Effector CD8-positive, alpha-beta T cell (primary cell): ENCODE measurements around the gene RFC5.
"Not testable (repeated sequence)": the region's sequence is repeated elsewhere in the genome, so short reads cannot be mapped to it uniquely, and the experiment has no call there.

Source experiments
- DNase-seq: peaks from one replicate; lab custom pipeline; 2025; lab: John Stamatoyannopoulos, UW

The RFC5 gene

DNA sequence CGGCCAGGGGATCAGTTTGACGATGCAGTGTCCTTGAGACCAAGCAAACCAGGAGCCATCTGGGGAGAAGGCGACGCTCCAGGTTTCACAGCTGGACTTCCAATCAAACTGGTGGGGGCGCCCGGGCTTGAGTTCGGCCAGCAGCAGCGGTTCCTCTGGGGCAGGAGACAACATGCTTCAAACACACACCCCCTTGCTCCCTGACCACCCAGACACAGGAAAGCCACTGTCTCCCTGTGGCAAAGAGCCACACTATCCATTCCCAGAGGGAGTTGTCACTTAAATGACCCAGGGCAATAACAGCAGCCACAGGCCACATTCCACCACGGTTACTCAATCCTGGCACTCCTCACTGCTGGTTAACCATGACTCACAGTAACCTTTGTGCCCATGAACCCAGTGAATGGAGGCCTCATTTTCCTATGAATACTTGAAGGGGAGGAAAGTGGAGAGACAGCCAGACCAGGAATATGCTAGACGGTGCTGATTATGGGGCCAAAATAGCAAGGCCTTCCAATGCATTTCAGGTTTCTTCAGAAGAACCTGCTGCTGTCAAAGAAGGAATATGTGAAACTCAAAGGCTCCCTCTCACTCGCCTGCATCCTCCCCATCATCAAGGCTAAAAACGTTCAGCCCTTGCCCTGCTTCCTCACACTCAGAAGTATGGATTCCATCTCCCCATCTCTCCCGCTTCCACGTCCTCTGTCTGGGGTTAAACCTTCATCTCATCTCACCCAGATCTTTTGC lies 36.0 kb downstream of the RFC5 start:
- no peak for DNase-seq

DNA sequence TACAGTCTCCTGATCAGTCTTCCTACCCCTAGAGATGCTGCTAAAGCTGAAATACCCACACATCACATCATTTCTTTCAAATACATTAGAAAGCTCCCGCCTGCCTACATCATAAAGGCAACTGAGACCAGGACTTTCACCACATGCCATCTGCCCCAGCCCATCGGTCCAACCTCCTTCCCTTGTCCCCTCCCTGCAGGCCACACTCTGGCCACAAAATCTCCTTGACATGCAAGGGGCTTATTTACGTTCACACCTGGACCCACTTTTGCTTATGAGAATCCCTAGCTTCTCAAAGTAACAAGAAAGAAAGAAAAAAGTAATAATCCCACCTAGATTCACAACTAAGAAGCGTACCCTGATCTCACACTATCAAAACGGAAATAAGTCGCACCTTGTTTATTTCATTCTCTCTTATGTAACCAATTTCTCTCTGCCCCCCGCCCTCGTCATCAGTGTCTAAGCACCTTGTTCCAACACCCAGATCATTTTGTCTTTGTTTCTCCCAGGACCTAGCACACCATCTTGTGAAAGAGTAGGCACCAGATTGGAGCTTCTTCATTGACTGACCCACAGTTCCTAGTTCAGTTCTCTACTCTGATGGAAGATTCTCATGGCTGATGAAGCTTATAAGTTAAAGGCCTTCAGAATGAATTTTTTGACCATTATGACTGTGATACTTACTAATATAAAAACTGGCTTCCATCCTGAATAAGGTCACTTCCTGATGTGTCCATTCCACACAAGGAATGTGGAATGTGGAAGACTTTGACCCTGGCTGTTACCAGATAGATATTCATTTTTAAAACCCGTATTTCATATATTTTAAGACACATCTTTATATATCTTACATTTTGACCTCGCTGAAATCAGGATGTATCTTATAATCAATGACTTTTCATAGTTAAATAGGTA lies 36.8 kb downstream of the RFC5 start:
- no peak for DNase-seq

DNA sequence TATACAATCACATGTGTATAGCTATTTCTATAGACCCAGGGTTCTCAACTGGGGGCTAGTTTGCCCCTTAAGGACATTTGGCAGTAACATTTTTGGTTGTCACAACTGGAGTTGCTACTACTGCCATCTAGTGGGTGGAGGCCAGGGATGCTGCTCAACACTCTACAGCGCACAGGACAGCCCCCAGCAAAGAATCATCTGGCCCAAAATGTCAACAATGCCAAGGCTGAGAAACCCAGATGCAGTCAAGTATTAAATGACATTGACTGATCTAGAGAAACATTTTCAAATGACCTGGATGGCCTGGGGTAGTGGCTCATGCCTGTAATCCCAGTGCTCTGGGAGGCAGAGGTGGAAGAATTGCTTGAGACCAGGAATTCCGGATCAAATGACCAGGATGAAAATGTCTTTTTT lies 38.6 kb downstream of the RFC5 start:
- DNase-seq = peak; percentile 19

DNA sequence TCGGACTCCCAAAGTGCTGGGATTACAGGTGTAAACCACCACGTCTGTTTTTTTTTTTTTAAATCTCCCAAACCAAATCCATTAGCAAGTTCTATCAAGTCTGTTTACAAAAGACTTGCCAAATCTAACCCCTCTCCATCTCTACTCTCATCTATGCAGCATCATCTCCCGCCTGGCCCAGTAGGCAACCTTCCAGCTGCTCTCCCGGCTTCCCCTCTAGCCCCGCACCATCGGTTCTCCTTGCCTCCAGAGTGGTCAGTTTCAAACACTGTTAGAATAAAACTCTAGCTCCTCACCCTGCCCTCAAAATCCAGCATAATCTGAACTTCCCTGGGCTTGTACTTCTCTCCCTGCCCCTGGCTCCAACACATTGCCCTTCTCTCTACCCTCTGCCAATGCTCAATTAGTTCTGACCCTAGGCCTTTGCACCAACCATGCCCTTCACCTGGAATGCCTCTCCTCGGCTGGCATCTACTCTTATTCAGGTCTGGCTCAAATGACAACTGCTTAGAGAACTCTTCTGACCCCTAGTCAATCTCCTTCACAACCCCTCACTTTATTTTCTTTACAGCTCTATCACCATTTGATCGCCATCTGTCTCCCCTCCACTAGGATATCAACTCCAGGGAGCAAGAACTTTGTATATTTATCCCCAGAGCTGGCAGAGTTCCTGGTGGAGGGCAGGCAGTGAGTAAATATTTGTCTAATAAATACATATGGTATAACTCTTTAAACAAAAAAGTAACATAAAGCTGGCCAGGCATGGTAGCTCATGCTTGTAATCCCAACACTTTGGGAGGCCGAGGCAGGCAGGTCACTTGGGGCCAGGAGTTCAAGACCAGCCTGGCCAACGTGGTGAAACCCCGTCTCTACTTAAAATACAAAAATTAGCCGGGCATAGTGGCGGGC lies 39.6 kb downstream of the RFC5 start:
- no peak for DNase-seq

DNA sequence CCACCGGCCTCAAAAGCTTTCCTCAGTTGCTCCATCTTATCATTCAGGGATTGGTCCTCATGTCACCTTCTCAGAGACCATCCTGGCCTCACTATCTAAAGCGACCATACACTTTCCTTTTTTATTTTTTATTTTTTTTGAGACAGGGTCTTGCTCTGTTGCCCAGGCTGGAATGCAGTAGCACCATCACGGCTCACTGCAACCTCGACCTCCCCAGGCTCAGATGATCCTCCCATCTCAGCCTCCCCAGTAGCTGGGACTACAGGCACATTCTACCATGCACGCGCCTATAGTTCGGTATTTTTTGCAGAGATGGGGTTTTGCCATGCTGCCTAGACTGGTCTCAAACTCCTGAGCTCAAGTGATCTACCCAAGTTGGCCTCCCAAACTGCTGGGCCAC lies 41.7 kb downstream of the RFC5 start:
- DNase-seq = no peak

DNA sequence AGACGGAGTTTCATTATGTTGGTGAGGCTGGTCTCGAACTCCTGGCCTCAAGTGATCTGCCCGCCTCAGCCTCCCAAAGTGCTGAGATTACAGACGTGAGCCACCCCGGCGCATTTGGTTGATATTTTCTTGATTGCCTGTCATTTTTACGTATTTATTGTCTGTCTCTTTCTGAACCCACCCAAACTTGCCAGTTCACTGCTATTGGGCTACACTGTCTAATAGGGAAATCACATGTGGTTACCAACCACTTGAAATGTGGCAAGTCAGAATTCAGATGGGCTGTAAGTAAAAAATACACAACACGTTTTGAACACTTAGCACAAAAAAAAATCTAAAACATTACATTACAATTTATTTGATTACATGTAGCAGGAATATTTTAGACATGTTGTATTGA lies 42.4 kb downstream of the RFC5 start:
- DNase-seq = no peak

DNA sequence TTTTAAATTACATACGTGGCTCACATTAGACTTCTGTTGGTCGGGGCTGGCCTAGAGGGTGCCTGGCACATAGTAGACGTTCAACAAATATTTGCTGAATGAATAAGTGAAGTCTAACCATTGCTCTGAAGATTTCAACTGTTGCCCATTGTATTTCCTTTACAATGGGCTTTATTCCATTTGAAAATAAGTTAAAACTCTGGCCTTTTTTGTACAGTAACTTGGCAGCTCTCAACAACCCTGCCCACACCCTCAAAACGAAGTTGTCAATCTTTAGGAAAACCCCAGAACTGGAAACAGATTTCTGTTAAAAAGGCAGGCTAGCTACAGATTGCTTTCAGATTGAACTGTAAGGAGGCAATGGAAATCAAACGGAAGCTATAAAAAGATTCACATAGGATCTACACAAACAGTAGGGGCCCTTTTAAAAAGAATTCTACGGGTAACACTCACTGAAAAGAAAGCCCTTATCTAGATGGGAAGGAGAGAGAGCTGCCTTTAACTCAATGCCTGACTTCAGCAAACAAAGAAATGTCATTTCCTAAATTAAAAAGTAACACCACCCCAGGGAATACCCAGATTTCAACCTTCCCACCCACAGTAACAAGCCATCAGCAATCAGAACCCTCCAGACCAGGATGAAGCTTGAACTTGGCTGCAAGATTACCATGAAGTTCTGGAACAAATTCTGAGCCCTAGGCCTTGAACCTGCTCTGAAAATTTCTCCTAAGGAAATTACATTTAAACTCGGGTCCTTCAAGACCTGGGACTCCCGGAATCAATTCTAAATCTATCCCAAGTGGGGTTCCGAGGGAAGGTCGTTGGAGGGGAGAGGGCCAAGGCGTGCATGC lies 43.1 kb downstream of the RFC5 start:
- DNase-seq = no peak

DNA sequence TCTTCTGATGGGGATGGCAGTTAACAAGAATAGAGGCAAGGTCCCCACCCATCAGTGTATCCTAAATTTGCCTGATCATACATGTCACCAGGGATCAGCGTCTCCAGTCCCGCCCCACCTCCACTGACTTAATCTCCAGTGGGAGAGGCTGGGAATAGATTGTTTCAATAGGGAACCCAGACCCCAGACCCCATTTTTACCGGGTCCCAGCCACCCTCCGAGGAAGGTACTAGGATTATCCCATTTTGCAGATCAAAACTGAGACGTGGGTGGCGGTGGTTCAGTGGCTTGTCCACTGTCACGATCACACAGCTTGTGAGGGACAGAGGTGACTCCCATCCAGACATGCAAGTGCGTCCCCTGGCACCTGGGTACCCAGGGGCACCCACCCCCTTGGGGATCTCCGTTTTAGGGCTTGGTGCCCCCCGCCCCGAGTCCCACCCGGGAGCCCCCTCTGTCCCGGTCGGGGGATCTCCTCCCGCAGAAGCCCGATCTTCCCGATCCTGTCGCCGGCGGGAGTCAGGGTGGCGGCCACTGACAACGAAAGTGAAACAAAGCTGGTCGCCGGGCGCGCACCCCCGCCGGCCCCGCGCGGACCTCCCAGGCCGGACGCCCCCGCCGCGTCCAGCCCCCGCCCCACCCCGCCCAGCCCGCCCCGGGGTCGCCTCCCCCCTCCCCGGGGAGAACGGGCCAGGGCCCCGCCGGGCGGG lies 44.0 kb downstream of the RFC5 start:
- no peak for DNase-seq

DNA sequence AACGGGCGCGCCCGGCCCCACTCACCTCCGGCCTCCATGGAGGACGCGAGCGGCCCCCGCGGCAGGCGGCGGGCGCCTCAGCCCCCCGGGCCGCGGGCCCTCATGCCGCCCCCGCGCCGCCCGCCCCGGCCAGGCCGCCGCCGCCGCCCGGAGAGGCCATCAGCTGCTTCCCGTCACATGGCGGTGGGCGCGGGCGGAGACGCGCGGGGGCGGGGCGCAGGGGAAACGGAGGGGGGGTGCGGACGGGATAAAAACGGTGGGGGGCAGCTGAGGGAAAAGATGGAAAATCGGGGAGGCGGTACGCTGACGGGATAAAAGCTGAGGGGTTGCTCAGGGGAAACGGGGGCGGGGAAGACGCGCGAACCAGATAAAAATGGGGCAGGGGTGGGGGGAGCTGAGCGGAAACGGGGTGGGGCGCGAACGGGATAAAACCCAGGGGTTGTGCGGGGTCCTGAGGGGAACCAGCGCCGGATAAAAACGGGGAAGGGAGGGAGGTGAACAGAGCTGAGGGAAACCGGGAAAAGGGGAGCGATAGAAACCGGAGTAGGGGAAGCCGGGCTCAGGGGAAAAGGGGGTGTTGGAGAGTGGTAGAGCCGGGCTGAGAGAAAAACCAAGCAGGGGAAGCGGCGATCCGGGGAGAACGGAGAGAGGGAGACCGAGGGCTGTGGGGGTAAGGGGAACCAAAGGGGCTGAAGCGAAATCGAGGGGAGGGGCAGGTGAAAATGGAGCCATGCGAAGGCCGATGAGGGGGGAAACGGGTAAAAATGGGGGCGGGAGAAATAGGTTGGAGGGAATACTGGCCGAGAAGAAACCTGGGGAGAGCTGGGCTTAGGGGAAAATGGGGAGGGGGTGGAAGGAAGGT lies 44.7 kb downstream of the RFC5 start, which contains the start of gene WSB2:
Gene WSB2, minus strand, starts transcription at position 169 of the 862 bp plus-strand sequence. Its CDS starts 131 bp downstream, at position 38.
- DNase-seq = peak; percentile 29

DNA sequence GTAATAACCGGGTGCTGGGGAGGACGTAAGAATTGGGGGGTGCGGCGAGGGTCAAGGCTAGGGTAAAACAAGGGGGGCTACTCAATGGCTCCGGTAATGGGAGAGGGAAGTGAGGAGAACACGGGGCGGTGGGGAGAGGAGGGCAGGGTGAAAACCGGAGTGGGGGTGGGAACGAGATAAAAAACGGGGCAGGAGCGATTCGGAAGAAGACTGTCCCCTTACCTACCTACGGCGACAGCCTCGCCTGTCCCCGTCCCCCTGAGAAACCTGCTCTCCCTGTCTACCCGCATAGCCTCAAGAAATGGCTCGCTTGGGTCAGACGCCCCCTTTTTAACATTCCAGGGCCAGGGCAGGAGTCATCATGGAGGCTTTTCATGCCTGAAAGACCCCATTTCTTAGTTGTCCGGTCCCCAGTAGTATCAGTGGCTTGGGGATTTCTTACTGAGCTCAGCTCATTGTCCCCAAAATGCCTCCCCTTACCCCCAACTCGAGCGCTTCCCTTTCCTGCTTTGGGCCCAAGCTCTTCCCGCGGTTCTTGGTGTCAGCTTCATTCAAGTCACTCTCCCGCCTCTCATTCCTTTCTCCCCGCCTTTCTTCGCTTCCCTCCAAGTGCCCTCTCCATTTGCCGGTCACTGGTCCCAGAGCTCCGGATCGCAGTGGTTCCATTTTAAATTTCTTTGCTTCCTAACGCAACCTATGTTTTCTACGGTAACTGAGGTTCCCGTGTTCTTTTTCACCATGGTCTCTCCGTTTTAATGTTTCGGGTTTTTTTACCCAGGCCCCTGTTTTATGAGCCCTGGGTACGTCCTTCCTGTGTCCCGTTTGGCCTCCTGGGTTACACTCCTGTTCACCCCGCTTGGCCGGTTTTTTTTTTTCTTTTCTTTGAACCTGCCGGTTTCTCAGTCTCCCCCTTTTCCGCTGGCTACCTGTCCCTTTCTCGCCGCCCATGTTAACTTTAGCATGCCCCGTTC lies 45.7 kb downstream of the RFC5 start:
- DNase-seq = no peak

DNA sequence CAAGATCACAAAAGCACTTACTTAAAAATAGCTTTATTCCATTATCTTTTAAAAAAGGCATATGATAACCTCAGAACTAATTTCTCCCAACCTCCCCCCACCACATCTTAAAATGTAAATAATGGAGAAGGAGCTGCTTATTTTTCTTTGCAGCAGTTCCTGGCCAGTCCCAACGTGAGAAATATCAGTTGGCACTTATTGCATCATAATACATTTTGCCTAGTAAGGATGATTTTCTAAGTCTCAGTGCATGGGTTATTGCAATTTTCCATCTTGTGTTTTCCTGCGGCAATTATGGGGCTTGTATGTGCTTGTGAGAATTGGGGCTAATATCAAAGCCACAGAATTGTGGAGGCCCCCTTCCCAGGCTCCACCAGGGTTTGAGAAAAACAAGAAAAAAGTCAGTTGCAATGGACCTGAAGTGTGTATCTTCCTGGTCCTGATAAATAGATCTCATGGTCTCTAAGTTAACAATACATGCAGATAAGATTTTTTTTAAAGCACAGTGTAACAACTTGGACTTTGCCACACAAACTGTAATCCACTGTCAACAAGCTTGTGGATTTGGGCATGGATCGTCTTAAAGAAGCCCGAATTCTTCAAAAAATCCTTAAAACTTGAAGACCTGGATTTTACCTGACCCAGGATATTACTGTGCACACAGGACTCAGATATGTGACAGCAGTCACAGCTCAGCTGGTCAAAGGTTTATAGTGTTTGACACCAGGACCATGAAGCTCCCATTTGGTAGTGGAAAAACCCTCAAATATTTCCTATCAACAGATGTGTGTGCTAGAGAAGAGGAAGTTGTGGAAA lies 47.3 kb downstream of the RFC5 start:
- DNase-seq = no peak

DNA sequence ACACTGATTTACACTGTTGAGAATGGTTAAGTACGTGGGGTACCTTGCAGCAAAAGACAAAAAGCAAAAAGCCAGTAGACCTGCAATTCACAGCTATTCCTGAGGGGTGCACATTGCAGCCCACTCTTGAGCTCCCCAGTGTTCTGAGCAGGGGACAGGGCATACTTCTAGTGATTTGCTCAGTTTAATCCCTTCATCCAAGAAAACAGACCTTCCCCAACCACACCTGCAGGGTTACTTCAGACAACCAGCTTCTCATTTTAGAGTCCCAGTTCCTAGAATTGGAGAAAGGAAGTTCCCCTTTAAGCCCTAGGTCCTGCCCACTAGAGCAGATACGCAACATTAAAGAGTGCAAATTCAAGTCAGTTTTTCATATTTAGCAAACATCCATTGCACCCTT lies 48.1 kb downstream of the RFC5 start:
- no peak for DNase-seq

DNA sequence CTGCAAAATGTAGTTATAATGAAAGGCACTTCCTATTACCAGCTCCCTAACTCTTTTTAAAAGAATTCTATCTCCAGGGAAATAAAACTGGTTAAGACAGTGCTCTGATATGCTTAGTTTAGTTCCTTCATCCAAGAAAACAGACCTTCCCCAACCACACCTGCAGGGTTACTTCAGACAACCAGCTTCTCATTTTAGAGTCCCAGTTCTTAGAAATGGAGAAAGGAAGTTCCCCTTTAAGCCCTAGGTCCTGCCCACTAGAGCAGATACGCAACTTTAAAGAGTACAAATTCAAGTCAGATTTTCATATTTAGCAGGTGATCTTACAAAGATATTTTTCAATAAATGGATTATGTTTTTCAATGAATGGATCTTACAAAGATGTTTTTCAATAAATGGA lies 48.9 kb downstream of the RFC5 start:
- DNase-seq = no peak

DNA sequence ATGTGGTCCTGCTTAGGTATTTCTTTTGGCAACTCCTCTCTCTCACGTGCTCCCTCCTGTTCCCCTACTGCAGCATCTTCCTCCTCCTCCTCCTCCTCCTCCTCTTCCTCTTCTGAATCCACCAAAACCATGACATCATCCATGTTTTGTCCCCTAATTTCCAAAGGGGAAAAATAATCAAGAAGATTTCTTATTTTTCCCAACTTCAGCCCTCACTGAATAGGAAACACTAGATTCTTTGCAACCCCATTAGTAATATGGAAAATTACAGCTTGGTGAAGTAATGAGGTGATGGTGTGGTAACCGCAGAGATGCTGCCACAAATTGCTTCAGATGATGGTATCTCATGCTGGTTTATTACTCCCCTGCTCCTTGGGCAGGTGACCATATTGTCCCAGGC lies 51.9 kb downstream of the RFC5 start:
- no peak for DNase-seq

DNA sequence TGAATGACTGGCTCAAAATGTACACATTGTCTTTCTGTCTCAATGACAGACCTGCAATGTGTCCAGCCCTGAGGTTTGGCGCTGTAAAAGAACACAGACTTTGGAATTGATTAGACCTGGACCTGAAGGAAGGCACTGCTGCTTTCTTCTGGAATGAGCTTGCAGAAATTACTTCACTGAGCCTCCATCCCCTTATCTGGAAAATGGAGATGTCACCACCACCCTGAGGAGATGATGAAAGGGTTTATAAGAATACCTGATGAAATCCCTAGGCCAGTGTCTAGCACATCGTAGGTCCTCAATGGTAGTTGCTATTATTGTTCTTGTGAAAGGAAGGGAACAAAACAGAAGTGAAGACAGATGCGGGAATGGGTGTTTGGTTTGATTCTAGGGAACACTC lies 54.1 kb downstream of the RFC5 start:
- no peak for DNase-seq

DNA sequence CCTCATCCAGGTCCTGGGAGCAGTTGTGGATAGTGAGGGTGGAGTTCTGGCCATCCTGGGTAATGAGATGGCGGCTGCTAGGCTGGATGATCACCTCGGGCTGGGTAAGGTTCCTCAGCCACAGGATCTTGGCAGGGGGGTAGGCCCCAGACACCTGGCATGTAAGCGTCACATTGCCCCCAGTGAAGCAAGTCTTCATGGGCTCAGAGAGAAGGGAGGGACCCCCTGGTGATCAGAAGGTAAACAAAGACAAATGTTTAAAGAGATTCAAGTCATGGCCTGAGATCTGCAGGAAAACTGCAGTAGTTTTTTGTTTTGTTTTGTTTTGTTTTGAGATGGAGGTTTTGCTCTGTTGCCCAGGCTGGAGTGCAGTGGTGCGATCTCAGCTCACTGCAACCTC lies 57.3 kb downstream of the RFC5 start:
- DNase-seq = no peak

DNA sequence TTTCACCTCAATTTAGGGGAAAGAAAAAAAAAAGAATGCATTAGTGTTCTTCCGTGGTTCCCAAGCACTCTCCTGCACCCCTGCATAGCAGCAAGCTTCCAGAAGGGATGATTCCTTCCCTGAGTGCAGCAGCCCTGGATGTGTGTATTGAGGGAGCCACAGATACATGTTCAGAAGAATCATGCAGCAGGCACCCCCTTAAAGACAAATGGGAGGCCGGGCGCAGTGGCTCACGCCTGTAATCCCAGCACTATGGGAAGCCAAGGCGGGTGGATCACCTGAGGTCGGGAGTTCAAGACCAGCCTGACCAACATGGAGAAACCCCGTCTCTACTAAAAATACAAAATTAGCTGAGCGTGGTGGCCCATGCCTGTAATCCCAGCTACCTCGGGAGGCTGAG lies 65.0 kb downstream of the RFC5 start:
- DNase-seq = not testable (repeated sequence)
